Glomerular visceral epithelial cell (primary cell): Measurements from ENCODE around the gene SHISA6.

Experiments used
- DNase-seq: peaks from one replicate; pipeline ENCODE4 v3.0.0-alpha.2; 2016; ENCODE audit errors: extremely low spot score

The SHISA6 gene

DNA sequence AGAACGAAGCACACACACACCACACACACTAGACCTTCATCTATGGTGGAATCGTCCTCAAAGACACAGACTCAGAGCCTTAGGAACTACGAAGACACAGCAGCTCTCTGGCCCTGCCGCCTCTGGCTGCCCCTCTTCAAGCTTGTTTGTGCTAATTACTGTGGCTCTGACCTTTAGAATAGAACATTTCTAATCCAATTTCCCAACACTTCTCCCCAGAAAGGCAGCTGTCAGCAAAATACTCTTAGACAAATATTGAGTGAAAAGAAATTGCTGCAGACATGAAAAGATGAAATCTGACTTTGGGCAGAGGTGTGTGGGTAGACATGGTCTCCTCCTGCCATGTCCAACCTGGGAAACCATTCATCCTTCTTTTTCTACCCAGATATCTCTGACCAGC is 205.3 kb downstream of the SHISA6 start:
- DNase-seq, result no peak

DNA sequence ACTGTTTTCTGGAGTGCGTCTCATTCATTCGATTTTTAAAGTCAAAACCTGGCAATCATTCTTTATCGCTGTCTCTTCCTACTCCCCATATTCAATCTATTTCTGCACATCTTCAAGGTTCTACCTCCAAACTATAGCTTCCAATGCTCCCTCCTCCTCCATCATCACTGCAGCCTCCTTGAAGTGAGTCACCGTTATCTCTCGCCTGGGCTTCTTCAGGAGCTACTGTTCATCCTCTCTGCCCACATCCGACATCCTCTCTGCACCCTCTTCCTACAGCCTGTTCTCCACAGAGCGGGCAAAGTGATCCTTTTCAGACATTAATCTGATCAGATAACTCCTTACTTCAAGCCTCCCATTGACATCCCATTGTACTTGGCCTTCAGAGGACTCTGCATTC is 213.1 kb downstream of the SHISA6 start:
- DNase-seq, result no peak

DNA sequence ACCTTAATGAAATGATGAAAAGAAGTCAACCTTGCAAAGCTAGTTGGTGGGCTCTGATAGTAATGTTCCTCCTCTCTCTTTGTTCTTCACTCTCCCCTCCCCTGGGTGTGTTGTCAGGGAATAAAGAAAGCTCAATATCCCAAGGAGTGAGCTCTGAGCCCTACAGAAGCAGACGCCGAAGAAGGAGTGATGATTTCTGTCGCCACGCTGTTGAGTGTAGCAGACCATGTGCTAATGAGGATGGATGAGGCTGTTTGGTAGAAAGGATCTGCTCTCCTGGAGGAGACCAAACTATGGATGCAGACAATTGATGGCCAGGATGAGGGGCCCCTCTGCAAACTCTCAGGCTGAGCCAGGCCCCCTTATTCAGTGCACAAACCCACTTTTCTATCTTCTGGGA is 217.3 kb downstream of the SHISA6 start:
- DNase-seq, result no peak

DNA sequence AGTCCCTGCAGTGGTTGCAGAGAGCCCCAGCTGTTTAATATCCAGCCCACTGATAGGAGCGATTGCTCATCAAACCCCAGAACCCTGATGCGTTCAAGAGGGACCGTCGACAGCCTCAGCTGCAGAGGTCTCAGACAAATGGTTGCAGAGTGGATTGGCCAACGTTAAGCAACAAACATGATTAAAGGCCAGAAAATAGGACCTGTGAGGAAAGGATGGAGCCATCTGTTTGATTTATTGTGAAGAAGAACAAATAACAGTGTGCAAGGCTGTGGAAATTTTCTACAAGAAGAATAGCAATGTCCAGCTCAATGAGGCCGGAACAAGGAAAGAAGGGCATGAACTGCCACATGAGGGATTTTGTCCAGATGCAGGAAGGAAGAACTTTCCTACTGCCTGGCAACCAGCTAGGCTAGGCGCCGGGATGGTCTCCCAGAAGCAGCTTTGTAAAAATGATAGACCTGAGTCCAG is 218.9 kb downstream of the SHISA6 start:
- DNase-seq, result no peak

DNA sequence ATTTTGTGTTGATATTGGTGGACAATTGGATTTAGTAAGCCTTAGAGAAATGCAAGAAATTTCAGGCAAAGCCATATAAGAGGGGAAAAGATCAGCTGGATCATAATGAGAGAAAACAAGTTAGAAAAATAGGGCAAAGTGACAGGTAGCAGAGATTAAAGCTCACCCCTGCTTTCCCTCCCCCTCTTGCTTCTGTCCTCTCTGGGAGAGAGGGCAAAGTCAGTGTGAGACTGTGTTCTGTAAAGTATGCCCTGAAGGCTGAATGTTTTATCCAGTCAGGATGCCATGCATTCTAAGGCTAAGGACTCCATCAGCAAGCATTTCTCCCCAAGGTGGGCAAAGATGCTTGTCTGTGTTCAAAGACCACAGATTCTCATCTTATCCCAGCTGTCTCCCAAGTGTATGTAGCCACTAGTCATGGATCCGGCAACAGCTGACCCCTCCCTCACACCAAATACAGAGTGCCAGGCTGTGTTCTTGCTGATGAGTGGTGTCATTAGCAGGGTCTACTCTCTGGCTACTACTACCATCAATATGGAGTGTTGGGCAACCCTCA is 221.1 kb downstream of the SHISA6 start:
- no peak for DNase-seq

DNA sequence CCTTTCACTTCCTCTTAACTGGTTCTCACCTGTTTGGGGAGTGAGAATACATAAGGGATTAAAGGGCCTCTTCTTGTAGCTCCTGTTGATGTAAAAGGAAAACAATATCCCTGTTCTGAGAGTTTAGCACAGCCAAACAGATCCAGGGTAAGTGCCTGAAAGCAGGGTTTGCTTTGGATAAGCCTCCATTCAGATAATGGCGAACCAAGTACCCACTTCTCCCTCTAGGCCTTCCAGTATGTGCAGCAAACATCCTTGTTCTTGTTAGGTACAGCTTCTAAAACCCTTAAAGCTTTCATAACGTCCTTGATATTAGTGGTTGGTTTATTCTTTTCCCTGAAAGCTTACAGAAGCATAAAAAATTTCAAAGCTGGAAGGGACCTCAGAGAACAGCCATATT is 226.6 kb downstream of the SHISA6 start:
- DNase-seq, result no peak

DNA sequence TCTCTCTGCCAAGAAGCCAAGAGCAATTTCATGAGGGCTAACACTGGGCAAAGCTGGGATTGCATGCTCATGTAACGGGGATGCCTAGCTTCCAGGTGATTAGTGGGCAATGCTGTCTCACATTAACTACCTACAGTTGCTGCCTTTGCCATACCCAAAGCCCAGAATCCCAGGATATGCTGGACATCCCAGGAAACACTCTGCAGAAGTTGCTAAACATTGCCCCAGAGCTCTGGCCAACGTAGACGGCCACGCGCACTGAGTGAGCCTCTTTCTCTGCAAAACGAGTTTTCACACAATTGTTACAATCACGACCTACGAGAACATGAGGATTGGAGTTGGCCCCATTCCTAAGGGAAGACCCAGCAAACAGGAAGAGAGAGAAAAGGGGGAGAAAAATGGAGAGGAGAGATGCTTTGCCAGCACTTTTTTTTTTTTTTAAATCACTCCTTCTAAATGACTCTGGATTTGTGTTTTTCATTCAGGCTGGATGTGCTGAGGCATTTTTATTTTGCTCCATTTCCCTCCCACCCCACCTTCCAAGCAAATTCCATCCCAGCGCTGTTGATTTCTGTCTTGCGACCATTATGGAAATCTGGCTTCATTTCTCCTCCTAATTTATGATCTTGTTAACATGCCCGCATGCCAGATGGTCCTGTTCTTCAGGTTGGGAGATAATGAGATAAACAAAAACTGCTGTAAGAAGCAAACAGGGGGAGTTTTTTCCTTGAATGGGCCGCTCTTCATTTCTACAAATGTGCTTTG is 244.5 kb downstream of the SHISA6 start:
- DNase-seq, result no peak

DNA sequence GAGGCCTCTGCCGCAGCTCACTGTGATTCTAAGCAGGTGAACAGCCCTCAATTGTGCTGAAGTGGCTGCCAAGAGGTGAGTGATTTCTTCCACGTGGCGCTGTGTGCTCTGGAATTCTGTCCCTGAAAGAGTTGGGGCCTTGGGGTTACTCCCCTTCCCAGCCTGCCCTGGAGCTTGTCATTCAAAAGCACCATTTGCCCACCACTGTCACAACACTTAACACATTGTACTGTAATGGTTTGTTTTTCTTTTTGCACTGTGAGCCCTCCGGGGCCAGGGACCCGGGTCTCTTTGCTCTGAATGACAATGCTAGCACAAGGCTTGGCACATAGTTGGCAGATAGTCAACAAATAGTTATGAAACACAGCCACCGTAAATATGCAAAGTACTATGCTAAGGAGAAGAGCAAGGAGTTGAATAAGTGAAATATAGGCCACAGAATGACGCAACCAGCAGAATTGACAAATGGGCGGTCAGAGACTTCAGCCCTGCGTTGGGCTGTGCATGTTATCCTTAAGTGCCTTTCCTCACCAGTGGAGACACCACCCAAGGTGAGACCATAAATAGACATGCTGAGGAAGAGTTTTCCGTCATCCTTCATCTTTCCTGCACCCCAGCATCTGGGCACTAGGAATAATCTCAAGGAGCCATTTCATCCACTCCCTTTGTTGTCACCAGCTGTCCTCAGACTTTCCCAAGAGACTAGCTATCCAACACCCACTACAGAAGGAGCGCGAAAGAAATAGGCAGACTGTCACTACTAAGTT is 245.3 kb downstream of the SHISA6 start:
- DNase-seq, result no peak

DNA sequence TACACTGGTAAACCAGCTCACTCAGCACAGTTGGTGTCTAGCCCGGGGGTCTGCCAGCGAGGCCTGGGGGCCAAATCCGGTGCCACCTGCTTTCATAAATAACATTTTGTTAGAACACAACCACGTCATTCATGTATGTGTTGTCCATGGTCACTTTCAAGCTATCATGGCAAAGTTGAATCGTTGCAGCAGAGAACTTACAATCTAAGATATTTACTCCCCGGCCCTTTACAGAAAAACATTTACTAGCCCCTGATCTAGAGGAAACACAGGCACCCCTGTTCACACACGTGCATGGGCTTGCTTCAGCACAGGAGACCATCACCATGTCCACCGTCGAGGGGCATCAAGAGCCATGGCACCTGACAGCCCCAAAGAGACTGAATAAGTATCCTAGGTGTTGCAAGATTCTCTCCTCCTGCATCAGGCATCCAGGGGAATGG is 245.9 kb downstream of the SHISA6 start:
- DNase-seq, result no peak

DNA sequence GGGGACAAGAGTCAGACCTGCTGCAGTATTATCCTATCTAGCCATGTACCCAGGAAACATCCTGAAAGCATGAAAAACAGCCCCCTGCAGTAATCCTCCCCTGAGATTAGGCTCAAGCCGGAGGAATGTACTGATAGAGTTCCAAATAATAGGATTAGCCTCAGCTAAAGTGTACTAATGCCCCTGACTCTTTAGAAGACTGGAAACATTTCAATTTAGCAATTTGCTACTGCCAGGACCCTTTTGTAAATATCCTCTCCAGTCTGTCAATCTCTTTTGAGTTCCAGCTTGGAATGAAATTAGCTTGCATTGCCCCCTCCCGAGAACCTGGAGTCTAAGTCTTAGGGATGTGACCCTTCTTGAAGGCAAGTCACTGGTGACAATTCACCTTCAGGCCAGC is 246.5 kb downstream of the SHISA6 start:
- DNase-seq, result no peak

DNA sequence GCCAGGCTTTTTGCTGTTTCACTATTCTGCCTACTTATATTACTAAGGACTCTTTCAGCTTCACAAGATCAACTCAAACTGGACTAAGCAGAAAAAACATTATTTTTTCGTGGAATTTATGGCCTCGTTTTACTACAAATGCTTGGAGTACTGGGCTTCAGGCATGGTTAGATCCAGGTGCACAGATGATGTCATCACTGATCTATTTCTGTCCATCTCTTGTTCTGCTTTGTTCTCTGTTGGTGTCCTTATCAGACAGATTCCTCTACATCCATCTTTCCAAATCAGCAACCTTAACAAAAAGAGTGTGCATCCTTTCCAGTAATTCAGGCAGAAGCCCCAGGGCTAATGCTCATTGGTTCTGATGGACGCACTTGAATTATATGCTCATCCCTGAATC is 247.4 kb downstream of the SHISA6 start:
- DNase-seq, result no peak

DNA sequence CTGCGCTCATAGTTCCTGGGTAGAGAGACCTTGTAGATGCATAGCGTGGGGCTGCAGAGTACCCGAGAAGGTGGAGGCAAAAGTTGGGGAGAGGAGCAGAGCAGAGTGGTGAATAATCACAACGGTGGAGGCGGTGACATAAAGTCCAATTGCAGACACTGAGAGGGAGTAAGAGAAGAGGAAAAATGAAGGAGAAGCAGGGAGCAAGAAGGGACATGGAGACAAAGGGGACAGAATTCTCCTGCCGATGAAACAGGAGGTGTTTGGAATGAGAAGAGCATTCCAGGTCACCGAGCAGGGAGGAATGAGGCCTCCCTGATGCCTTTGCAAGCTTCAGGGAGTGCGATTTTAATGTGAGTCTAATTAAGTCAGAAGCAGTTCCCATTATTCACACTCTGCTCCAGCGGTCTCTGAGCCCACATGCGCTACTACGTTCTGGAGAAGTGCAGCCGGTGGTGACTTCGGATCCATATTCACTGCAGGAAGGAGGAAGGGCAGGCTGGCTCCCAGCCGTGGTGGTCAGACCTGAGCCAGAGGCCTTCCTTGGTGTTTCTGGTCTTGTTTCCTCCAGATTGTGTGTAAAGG is 249.2 kb downstream of the SHISA6 start:
- no peak for DNase-seq

DNA sequence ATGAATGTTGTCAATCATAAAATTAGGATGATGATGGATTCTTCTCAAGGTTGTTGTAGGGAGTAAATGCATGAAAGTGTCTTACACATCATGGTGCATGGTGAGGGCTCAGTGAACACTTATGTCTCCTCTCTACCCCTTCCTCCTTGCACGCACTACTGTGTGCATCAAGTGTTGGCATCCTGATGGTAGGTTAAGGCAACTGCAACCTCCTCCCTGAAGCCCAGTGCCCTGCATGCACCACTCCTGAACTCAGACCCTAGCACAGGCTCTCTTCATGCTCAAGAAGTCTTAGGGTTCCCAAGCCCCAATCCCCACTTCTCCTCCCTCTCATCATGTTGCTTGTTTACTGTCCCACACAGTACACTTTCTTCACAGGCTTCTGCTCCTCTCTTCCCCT is 251.5 kb downstream of the SHISA6 start:
- DNase-seq, result no peak

DNA sequence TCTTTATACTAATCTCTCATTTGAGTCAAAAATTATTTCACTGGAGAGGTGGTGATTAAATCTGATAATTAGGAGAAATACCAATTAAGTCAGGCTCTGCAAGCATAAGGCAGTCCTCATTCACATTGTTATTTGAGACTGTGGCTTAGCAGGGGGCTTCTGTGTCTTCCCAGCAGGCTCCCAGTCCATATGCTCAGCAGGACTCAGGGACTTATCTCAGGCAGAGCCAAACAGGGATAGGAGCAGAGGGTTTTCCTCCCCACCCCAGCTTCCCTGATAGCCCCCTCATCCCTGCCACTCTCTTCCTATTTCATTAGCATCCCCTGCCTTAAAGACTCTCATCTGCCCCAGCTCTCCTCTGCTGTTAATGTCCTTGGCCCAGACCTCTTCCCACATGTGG is 252.9 kb downstream of the SHISA6 start:
- no peak for DNase-seq

DNA sequence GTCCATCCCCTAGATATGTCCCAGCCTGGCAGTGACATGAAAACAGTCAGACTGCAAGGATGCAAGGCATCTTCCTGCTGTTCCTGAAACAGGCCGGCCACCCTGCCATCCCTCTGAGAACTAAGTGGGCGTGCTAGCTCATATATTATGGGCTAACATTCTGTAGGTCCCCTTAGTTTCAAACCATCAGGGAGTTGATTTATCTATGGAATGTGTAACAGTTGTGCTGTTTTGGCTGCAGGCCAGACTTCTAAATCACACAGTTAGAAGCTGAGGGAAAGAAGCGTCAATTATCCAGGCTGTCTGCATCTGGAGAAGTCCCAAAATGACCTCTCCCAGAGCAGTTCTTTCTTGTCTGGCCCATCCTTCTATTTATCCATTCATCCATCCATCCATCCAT is 254.6 kb downstream of the SHISA6 start:
- no peak for DNase-seq

DNA sequence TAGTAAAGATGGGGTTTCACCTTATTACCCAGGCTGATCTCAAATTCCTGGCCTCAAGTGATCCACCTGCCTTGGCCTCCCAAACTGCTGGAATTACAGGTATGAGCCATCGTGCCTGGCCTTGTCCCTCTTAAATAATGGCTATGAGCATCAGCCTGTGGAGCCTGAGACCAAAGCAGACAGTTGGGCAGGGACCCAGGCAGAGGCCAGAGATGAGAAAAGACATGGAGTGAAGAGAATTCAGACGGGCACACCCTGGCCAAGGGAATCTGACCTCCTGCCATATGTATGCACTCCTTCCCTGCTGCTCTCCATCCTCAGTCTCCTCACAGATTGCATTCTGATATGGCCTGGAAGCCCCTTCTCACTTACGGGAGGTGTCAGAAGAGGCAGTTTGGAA is 258.9 kb downstream of the SHISA6 start:
- no peak for DNase-seq

DNA sequence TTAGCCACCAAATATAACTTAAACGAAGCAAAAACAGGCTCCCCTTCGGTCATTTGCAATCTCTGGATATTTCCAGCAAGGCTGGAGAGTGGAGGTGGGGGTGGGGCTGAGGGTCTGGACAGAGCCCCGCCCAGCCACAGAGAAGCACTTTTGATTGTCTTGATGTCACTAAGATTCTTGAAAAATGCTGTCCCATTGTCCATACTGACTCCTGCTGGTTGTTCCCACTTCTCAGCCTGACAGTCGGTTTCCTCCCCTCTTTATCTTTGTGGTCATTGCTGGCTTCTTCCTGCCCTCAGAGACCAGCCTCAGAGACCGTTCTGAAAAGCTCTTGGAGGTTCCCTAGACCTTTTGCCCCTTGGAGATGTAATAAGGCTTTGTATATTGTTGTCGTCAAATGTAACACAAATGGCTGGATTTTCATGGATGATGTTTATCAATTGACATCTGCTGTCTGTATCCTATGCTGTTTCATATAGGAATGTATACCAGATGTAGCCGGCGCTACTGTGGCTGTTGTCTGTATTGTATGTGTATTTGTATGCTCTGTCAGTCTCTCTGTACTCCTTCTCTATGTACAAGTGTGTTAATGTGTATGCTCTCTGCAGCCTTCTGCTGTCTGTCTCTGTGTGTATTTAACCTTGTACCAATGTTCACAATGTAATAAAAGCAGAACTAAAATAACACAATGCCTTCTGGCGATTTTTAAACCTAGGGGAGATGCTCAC is 262.5 kb downstream of the SHISA6 start:
- no peak for DNase-seq

DNA sequence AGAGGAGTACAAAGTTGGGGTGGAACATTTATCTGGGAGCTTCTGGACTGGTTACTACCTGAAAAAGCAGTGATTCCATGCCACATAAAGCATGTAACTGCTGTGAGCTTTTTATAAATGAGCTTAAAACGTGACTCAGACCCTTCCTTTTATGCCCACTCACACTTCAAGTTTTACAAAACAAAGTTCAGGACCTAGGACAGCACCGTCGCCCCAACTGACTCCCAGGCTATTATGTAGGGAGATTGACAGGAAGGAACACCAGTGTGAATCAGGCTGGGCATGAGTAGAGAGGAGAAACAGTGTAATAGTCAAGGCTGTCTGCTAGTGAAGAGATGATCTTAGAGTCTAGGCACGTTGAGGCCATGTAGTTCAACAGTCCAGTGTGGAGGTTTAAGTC is 265.6 kb downstream of the SHISA6 start:
- no peak for DNase-seq

DNA sequence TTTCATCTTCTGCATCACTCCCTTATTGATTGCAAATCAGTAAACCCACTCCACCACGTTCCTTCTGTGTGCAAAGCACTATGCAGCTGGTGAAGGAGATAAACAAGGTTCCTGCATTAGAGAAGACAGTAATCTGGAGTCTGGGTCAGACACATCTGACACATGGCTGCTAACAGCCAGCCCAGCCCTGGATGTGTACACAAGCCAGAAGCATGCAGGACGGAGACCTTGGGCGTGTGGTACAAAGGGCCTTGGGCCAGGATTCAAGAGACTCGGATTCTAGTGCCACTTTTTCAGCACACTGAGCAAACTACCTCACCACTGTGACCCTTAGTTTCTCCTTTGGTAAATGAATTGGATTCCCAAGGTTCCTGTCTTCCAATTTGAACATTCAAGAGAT is 270.7 kb downstream of the SHISA6 start:
- no peak for DNase-seq

DNA sequence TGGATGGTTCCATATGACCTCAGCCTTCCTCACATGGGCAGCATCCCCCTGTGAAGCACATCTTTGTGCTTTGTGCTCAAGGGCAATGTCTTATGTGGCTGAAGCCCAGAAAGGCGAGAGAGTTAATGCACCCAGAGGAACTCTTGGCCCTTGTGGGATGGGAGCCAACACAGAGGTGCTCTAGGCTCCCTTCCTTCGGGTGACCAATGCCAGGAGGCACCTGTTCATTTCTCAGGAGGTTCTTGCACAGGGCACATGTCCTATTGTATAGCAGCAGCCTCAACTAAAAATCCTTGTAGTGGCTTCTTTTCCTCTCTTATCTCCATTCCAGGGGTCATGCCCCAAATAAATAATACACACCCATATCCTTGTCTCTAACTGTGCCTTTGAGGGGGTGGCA is 273.6 kb downstream of the SHISA6 start:
- DNase-seq, result no peak

DNA sequence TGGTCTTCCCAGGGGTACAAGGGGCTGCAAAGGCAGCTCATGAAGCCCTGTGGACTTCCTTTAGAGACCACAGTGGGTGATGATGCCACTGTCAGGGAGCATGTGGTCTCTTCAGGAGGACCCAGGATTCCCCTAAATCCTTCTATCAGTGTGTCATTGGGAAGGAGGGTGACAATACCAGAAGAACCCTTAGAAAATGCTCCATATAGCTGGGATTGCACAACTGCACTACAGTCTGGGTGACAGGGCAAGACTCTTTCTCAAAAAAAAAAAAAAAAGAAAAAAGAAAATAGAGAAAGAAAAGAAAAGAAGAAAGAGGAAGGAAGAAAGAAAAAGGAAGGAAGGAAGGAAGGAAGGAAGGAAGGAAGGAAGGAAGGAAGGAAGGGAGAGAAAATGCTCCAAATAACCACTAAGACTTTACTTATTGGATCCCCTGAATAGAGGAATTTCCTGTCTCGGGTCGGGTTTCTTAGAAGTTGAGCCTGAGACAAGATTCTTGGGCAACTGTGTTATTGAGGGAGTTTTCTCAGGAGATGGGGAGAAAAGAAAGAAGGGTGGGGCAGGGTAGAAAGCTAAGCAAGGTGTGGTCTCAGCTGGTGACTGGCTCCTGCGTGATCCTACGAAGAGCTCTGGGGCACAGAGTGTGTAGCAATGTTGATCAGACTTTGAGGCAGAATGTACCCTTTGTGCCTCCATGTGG is 274.1 kb downstream of the SHISA6 start:
- DNase-seq, result no peak
